ENCODE measurements around the gene TRAP1.
A peak's percentile ranks its signal among the peaks of the same experiment; 100 is the strongest.
"Not testable (repeated sequence)": the region's sequence is repeated elsewhere in the genome, so short reads cannot be mapped to it uniquely, and the experiment has no call there.

The TRAP1 gene

DNA sequence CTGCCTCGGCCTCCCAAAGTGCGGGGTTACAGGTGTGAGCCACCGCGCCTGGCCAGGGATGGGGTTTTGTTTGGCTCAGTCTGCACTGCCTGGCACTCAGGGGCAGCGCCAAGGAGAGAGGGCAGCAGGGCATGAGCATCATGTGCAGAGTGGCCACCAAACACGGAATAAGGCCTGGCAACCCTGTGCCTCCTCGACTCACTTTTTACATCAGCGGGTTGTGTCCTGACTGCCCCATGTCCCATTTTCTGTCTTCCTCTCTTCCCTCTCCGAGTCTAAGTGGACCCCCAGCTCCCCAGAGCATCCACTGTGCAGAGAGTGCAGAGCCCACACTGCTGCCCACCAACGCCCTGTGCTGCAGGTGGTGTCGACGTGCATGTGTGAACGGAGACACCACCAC lies 18.2 kb upstream of the TRAP1 start:
- DNase-seq = no peak

DNA sequence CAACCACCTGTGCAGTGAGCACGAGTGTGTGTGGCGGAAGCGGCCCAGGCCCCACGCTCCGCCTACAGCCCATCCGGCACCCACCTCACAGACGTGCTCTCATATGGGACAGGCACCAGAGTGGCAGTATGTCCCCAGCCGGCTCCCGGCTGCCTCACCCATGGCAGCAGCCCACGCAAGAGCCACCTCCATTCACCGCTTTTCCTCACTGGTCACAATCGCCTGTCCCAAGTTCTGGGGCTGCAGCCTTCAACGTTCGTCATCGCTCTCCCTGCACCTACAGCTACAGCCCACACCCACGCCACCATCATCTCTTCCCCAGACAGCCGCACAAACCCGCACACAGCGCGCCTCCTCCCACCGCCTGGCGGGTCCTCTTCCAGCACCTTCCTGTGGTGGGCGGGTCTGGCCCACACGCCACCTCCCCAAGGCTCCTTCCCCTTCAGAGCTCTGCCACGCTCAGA lies 17.5 kb upstream of the TRAP1 start:
- DNase-seq = no peak

DNA sequence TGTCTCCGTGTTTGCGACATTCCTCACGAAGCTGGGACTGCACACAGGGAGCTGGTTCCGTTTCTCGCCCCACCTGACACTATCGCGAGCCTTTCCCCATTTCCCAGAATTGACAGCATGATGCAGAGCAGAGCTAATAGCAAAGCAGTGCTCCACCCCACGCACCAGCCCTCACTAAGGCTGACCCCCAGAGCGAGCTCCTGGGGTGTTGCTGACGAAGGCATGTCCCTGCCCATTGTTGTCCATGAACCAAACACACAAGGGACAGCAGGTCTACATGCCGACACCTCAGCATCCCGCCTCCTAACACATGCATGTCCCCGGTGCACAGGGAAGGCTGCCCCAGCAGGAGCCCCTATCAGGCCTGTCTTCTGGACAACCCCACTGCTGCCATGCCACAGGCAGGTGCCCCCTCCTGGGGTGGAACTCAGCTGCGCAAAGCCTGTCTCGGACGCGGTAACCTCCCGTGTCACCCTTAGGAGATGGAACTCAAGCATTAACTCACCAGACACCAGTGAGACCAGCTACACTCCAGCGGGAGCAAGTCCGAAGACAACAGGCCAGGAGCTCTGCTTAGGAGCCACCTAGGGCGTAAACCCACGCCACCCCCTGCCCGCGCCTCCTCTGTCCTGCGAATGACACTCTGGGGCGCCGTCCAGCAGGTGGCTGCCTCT lies 16.9 kb upstream of the TRAP1 start:
- DNase-seq = no peak

DNA sequence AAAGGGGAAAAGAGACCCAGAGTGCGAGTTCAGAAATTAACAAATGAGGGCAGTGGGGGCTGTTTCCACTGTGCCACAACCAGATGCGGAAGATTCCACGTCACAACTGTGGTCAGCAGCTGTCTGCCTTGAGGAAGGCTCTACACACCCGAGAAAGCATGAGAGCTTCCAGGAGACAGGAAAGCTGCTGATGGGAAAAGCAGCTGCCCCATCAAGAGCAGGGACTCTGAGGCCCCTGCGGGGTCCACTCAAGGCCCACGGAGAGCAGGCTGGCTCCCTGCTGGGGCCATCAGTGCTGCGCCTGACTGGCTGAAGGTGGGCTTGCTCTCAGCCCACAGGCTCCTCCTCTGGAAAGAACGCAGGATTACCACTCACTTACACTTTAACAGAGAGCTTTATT lies 14.8 kb upstream of the TRAP1 start:
- no peak for DNase-seq

DNA sequence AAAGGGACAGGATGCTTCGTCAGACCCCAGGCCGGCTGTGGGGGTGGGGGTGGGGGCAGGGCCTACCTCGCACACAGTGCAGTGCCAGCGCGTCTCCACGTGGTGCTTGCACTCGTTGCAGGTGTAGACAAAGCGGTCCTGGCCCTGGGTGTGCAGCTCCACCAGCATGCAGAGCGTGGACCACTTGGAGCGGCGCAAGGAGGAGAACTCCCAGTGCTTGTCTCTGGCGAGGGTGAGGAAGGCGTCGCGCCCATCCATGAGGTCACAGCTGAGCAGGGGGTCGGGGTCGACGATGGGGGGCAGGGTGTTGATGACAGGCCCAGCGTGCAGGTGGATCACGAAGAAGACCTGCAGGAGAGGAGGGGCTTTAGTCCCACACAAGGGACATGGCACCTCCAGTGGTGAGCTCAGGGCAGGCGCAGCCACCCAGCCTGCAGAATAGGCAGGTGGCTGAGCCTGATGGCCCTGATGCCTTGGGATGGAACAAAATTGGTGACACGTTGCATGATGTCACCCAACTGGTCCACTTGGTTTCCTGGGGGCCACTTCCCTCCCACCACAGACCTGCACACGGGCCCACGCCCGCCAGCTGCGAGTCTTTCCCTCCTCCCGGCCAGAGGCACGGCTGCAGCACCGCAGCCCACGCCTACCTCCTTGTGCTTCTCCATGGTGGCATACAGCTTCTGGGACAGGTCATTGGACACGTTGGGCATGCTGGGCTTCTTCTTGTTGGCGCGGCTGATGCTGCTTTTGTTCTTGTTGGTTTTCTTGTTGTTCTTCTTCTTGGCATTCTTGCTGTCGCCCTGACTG lies 14.0 kb upstream of the TRAP1 start:
- DNase-seq = no peak

DNA sequence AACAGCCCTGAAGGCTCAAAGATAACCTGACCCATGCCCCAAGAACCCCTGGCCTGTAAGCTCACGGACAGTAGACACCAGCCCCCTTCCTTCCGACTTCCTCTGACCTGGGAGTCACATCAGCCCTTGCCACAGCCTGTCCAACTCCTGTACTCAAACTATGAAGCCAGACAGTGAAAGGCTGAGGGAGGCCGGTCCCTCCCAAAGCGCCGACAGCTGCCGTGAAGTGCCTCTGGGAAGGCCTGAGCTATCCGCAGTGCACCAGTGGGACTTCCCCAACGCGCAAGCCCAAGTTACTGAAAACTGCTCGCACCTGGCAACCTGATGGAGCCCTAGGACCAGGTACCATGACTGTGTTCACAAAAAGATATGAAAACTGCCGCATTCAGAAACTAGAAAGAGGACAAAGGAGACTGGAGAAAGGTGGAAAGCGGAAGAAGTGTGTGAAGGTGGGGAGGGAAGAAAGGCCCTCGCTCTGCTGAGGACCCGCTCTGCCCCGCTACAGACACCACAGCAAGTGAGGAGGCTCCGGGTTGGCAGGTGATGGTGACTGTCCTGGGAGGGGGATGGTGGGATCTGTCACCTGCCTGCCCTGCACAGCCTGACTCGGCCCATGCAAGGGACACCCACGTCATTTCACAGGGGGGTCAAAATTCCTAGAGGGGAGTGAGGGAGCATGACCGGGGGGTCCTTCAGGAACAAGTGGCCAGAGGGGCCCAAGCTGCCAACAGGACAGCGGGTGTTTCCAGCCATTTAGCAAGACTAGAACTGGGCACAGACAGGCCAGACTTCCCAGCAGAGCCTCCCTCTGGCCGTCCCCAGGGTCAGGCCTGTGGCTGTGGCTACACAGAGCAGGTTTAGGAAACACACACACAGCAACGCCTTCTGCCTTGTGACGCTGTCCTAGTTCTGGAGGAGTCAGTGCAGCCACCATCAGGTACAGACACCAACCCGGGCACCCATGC lies 13.1 kb upstream of the TRAP1 start:
- no peak for DNase-seq

DNA sequence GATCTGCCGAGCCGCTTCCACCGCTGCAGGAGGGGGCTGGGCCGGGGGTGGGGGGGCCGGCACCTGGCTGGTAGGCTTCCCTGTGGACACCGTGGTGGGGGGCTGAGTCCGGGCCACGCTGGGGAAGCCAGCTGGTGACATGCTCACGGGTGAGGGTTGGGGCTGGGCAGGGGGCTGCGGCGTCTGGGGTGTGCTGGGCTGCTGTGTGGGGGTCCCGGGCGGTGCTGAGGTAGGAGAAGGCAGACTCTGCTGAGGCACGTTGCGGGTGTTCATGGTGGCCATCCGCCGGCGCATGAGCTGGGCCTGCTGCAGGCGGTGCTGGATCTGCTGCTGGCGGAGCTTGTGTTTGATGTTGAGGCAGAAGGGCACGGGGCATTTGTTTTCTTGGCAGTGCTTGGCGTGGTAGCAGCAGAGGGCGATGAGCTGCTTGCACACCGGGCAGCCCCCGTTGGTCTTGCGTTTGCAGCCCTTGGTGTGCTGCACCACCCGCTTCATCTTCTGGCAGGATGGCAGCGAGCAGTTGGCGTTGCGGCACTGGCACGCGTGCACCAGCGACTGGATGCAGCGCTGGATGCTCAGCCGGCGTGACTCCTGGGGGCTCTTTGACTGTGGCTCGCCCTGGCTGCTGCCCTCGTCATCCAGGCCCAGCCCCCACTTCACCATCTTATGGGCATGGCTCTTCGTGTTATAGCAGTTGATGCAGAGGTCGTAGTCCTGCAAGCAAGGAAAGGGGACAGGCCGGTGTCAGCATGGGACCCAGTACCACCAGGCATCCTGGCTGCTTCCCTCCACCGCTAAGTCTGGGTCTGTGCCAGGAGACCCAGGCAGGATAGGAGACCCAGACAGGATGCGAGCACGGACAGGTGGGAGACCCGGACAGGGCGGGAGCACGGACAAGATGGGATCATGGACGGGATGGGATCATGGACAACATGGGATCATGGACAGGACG lies 12.1 kb upstream of the TRAP1 start:
- no peak for DNase-seq

DNA sequence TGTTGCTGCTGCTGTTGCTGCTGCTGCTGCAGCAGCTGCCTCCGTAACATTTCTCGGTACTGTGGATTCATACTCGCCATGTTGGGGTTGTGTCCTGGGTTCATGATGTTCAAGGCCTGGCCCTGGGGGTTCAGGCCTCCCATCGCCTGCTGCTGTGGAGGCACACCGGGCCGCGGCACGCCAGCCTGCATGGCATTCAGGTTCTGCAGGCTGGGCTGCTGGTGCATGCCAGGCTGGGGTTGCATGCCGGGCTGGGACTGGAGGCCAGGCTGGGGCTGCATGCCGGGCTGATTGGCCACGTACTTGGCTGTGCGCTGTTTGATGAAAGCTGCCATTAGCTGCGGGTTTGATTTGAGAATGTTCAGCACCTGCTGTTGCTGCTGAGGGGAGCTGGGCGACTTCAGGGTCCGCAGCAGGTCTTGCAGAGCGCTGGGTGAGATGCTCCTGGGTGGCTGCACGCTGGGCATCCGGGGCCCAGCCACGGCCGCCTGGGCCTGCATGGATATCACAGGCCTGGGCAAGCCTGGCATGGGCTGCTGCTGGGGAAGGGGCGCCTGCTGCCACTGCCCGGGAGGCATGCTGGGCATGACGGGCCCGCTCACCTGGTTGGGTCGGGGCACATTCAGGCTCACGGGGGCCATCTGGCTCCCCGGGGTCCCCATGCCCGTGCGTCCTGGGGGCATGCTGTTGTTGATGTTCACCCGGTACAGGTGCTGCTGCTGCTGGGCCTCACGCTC lies 11.3 kb upstream of the TRAP1 start:
- no peak for DNase-seq

DNA sequence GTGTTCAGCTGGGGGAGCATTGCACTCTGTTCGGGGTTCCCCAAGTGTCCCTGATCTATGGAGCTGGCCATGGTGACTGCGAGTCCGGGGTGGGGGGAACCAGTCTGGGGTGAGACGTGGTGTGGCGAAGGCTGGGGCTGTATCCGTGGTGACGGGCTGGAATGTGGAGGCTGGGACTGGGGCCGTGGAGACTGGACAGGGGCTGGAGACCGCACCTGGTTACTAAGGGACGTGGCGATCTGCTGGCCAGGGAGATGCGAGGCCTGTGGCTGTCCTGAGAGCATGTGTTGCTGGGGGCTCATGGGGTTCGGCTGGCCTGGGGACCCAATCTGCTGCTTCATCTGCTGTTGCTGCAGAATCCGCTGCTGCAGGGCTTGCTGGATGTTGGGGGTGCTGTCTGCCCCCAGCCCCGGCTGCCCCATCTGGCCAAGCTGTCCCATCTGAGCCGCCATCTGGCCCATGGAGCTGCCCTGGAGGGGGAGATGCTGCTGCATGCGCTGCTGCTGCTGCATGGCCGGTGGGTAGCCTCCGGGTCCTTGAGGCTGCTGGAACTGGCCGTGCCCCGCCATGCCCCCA lies 10.6 kb upstream of the TRAP1 start:
- no peak for DNase-seq

DNA sequence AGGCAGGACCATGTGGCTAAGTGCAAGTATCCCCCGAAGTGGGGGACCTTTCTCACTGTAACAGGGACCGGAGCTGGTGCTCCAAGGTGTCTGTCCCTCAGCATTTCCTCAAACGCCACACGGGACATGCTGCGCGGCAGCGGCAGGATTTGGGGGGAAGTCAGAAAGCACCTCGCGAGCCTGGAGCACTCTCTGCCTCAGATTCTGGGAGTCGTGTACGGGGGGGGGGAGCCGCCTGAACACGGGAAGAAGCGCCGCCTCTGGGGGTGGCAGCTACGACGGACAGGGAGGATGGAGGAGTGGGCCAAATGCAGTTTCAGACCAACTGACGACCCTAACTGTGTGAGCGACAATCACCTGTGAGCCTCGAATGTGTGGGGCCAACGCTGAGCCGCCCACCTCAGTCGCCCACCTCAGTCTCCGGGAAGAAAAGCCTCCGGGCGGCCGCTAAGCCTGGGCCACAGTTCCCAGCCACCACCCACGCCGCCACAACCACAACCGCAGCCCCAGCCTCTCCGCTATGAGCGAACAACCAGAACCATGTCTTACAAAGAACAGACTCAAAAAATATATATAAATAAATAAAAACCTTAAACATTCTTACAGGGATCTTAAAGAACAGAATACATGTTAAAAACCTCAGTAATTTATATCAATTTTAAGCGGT lies 8.8 kb upstream of the TRAP1 start:
- DNase-seq = no peak

DNA sequence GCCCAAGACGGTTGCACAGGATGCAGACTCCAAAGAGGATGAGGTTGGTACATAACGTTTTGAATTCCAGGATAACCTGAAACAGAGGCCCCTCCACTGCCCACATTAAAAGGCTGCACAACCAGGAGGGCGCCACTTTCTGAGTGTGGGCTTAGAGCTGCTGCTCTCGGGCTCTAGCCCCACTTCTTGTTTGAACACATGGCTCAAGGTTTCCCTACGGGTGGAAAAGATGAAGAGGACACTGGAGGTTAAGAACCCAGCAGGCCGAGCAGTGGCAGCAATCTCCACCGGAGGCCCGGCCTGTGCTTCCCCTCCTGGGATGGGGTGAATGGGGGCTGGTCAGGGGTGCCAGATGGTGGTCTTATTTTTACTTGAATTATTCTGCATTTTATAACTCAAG lies 8.0 kb upstream of the TRAP1 start:
- no peak for DNase-seq

DNA sequence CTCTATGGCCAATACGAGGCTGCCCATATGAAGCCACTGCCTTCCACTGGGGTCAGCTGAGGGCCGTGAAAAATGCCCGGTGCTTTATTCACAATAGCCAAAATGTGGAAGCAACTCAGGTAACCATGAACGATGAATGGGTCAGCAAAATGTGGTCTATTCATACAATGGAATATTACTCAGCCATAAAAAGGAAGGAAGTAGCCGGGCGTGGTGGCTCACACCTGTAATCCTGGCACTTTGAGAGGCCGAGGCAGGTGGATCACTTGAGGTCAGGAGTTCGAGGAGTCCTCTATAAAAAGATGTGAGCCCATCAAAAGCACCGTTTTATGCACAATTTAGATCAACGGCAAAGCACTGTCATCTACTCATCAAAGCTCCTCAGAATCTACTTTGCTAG lies 5.2 kb upstream of the TRAP1 start:
- no peak for DNase-seq

DNA sequence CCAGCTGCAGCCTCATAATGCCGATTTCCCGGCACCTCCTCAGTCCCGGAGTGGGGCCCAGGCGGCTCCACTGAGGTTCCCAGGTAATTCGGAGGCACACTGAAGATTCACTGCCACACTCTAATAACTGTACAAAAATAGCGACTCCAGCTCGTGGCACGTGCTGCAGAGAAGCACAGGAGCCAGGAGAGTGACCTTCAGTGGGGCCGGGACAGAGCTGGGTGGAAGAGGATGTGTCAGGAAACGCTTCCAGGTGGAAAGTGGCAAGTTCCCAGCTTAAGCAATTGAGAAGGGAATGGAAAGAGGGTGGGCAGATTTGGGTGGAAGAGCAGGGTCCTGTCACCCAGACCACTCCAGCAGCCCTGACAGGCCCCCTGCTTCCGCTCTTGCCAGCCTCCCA lies 3.1 kb upstream of the TRAP1 start:
- no peak for DNase-seq

DNA sequence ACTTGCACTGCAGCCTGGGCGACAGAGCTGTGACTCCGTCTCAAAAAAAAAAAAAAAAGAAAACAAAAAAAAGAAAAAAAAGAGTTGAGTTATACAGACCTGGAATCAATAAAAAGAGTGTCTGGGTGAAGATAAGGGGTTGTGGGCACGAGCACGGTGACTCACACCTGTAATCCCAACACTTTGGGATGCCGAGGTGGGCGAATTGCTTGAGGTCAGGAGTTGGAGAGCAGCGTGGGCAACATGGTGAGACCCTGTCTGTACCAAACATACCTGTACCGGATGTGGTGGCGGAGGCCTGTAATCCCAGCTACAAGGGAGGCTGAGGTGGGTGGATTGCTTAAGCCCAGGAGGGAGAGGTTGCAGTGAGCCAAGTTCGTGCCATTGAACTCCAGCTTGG lies 1.3 kb upstream of the TRAP1 start:
- no peak for DNase-seq

DNA sequence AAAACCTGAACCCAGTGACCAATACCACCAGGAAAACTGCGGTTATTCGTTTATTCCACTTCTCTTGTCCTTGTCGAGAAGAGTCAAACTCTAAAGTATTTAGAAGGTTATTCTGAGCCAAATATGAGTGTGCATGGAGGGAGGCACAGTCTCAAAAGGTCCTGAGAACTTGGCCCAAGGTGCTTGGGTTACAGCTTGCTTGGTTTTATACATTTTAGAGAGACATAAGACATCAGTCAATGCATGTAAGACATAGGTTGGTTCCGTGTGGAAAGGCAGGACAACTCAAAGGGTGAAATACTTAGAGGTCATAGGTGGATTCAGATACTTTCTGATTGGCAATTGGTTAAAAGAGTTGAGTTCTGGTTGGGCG lies 681 bp upstream of the TRAP1 start:
- DNase-seq = no peak

DNA sequence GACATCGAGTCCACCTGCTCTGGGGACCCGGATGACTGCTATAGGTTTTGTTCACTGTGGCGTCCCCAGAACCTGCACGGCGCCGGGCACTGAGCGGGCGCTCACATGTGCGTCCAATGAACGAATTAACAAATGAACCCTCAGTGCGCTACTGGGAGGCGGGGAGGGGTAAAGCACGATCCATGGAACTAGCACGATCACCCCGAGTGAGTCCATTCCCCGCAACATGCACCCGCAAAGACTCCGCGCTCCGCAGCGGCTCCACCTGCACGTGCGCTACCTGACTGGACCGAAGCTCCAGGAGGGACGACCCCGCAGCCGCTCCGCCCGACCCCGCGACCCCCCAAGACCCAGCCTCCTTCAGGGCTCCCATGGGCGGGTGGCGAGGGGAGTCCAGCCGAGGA lies 491 bp downstream of the TRAP1 start:
- DNase-seq = peak; percentile 77

DNA sequence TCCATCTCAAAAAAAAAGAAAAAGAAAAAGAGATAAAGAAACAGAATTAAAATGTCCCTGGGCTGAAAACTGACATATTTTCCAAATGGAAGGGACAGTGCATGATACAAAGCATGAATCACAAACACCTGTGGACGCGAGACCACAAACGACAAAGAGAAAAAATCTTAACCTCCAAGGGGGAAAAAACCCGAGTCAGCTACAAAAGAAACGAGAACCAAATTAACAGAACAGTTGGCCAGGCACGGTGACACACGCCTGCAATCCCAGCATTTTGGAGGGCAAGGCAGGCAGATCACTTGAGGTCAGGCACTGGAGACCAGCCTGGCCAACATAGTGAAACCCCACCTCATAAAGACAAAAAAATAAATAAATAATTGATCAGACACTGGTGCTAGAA lies 1.9 kb downstream of the TRAP1 start:
- DNase-seq = no peak

DNA sequence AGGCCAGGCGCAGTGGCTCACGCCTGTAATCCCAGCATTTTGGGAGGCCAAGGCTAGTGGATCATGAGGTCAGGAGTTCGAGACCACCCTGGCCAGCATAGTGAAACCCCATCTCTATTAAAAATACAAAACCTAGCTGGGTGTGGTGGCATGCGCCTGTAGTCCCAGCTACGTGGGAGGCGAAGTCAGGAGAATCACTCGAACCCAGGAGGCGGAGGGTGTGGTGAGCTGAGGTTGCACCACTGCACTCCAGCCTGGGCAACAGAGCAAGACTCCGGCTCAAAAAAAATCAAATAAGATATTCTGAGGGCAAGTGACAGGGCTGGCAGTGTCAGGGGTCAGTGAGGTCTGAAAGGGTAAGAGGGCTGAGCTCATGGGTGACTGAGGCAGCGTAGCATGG lies 2.9 kb downstream of the TRAP1 start:
- DNase-seq = not testable (repeated sequence)

DNA sequence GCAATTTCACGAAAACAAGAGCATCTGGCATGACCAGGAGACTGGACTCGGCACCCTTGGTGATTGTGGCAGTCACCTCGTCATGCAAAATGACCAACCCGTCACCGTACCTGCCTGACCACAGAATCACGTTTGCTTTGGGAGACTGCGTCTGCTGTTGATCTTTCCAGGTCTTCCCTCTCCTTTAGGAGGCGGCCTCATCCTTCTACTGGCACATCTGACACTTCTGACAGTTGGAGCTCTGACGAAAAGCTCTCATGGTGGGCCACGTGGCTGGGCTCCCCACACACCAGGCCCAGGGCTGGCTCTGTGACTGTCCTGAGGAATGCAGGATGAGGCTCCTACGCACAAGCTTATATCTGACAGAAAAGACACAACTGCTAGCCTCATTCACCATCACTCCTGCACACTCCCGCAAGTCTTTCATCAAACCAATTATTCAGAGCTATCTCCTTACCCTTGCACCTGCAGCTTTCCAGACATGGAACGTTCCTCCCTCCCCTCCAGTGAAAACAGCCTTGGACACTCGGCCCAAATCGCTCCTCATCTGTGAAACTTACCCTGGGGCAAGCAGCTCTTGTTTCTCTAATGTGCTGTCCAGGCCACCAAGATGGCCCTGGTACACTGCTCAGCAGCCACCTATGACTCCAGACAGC lies 3.6 kb downstream of the TRAP1 start:
- DNase-seq = no peak

DNA sequence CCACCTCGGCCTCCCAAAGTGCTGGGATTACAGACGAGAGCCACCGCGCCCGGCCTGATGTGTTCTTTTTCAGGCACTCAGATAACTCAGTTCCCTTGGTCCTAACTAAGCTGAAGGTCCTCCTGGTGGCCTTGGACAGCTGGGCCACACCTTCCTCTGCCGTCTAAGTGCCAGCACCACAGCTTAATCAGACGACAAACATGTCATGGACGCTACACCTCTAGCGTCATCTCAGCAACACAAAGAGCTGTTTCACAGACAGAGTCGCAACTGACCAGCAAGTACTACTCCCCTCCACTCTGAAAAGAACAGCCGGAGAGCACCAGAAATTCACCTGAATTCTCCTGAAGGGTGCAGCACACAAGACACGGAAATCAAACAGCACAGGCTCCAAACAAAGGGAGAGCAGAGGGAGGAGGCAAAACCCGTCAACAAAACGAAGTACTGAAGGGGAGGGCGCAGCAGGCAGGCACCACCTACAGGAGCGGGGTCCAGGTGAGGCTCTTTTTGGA lies 4.4 kb downstream of the TRAP1 start:
- no peak for DNase-seq
